ENCODE results near the gene OLFML2A. TPM values are rescaled to one million over a fixed set of nuclear protein-coding genes. Genes with fewer than 3 reads are reported as not detected.
"Not testable (repeated sequence)": the region's sequence is repeated elsewhere in the genome, so short reads cannot be mapped to it uniquely, and the experiment has no call there.

Gene OLFML2A
- 10 to 100 TPM; 23.5 to 34.5 (median 26.3) TPM for polyA plus RNA-seq (ENCODE audit: insufficient read length in 4 of 4)

DNA sequence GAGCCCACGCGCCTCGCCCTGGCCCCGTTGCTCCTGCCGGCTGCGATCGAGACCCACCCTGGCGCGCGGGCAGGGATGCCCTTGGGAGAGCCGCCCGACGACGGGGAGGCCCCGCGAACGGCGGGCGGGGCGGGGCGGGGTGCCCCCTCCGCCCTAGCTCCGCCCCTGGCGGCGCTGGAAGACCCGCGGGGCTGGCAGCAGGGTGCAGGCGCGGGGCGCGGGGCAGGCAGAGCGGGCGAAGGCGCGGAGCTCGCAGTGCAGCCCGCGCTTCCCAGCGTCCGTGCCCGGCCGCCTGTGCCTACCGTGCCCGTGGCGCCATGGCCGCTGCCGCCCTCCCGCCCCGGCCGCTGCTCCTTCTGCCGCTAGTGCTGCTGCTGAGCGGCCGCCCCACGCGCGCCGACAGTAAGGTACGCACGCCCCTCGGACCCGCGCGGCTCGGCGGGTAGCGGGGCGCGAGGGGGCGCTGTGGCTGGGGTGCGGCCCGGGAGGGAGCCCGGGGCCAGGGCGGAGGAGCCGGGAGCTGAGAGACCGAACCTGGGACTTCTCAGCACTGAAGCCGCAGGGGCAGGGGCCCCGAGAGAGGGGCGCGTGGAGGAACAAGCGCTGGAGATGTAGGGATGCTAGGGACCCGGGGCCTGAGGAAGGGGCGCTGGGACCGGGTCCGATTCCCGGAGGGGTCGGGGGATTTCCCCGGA, at the start of gene OLFML2A:
TSS of gene OLFML2A (plus strand) at position 180 of the 695 bp plus-strand sequence. CDS start at position 318, 138 bp downstream.
- no peak for DNase-seq (ENCODE audit: low read depth in 4 of 4, low spot score in 3 of 4)

DNA sequence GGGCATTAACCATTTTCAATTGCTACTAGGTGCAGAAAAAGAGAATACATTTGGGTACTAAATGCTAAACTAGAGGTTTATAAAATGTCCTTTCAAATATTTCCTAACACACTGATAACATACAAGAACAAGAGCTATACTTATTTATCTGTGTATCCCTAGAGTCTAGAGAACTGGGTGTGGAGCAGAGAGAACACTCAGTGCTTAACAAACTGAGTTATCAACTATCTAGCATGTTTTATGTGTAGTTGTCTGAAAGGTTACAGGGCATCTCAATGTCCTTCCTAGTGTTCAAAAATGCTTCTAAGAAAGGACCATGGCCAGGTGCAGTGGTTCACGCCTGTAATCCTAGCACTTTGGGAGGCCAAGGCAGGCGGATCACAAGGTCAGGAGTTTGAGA, 46.2 kb upstream of the OLFML2A start:
- DNase-seq (ENCODE audit: low read depth in 4 of 4, low spot score in 3 of 4) = no peak

DNA sequence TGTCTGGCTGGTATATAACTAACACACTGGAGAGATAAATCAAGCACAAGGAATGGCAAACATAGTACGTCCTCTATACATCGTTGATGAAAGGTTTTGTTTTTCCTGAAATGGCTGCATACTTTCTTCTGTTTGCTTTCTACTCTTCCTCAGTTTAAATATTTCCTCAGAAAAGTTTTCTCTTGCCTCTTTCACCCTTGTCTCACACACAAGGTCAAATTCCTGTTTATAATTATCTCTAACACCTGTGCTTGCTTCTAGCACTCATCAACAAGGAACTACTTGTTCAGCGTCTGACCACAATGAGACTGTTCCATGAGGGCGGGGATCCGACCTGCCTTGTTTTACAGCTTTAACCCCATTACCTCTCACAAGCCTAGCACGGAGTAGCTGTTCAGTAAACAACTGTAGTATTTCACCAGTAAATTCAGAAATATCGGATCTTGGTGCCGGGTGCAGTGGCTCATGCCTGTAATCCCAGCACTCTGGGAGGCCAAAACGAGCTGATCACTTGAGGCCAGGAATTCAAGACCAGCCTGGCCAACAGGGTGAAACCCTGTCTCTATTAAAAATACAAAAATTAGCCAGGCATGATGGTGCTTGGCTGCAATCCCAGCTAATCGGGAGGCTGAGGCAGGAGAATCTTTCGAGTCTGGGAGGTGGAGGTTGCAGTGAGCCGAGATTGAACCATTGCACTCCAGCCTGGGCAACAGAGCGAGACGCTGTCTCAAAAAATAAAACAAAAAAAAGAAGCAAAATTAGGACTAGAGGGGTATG, 42.8 kb upstream of the OLFML2A start:
- DNase-seq (ENCODE audit: low read depth in 4 of 4, low spot score in 3 of 4) = no peak

DNA sequence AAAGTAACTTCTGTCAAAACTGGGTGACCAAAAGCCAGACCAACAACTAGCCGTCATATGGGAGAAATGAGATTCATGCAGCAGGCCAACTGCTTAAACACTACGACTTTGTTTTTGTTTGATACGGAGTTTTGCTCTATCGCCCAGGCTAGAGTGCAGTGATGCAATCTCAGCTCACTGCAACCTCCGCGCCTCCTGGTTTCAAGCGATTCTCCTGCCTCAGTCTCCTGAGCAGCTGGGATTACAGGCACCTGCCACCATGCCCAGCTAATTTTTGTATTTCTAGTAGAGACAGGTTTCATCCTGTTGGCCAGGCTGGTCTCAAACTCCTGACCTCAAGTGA, 42.2 kb upstream of the OLFML2A start:
- DNase-seq (ENCODE audit: low read depth in 4 of 4, low spot score in 3 of 4) = not testable (repeated sequence)

DNA sequence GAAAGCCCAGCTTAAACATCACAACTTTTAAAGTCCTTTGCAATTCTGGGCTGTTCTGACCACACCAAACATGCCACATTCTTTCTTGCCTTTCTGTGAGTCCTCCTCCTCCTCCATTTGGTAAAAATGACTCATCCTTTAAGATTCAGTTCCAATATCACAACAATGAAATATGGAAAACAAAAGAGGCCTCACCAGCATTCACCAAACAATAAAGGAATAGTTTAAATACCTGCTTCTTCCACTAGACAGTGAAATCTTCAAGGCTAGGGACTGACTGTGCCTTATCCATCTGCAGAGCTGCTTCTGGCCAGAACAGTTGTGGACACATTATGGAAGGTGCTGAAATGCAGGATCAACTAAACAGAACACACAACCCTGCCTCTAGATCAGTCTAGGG, 41.8 kb upstream of the OLFML2A start:
- no peak for DNase-seq (ENCODE audit: low read depth in 4 of 4, low spot score in 3 of 4)

DNA sequence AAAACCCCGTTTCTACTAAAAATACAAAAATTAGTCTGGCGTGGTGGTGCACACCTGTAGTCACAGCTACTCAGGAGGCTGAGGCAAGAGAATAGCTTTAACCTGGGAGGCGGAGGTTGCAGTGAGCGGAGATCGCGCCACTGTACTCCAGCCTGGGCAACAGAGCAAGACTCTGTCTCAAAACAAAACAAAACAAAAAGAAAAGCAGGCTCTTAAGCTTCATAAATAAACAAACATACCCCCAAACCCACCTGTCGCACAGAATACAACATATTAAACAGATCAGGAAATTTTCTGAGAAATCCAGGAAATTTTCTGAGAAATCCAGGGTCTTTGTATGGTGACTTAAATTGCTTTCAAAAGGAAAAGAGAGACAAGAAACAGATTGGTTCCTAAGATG, 38.9 kb upstream of the OLFML2A start:
- not testable (repeated sequence) for DNase-seq (ENCODE audit: low read depth in 4 of 4, low spot score in 3 of 4)

DNA sequence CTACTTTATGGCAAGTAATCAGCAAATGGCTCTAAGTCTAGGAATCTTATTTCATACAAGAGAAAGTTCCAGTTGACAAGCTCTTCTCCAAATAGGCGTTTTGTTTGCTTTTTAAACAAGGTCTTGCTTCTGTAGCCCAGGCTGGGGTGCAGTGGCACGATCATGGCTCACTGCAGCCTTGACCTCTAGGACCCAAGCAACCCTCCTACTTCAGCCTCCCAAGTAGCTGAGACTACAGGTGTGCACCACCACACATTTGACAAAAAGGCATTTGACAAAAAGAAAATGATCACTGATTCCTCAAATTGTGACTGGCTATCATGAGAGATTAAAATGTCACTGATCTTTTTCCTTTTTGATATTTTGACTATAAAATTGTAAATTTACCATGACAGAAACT, 37.6 kb upstream of the OLFML2A start:
- DNase-seq (ENCODE audit: low read depth in 4 of 4, low spot score in 3 of 4) = no peak

DNA sequence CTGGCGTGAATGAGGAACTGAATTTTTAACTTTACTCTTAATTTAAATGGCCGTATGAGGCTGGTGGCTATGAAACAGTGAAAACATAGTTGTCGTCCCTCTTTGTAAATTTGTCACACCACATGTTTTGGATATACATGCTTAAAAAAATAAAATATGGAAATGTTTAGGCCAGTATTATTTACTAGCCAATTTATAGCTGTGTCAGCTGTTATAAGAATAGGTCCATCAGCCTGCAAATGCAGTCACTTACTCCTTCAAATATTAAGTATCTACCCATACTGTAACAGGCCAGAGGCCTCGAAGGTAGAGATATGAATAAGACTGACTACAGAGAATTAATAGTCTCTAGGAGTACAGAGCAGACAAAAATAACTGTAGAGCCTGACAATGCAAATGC, 35.8 kb upstream of the OLFML2A start:
- no peak for DNase-seq (ENCODE audit: low read depth in 4 of 4, low spot score in 3 of 4)

DNA sequence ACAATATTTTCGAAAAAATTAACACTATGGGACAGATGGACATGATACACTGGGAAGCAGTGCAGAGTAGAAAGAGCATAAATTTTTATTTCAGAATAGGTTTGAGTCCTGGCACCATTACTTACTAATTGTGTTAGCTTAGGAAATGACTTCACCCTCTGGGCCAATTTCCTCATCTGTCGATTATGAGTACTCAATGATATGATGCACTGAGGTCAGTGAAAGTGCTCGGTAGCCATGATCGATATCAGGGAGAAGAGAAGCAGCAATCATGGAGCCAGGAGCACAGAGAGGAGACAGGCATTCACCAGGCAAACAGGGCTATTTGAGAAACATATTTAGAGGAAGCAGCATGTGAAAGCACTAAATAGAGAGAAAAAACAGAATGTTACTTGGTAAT, 35.3 kb upstream of the OLFML2A start:
- no peak for DNase-seq (ENCODE audit: low read depth in 4 of 4, low spot score in 3 of 4)

DNA sequence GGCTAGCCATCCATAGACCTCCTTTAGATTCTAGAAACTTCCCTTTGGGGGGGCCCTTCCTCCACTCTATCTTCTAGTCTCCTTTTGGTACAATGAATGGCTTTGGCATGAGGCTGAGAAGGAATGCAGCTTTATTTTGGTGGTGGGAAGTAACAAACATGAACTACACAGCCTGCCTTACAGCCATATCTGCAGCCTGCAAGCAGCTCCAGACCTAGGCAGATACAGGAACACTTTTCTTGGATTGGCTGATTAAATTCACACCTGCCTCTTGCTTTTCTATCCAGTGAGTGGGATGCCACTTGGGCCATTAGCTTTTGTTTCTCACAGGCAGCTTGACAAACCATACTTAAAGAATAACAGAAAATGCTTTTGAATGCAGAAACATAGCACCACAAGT, 34.0 kb upstream of the OLFML2A start:
- no peak for DNase-seq (ENCODE audit: low read depth in 4 of 4, low spot score in 3 of 4)

DNA sequence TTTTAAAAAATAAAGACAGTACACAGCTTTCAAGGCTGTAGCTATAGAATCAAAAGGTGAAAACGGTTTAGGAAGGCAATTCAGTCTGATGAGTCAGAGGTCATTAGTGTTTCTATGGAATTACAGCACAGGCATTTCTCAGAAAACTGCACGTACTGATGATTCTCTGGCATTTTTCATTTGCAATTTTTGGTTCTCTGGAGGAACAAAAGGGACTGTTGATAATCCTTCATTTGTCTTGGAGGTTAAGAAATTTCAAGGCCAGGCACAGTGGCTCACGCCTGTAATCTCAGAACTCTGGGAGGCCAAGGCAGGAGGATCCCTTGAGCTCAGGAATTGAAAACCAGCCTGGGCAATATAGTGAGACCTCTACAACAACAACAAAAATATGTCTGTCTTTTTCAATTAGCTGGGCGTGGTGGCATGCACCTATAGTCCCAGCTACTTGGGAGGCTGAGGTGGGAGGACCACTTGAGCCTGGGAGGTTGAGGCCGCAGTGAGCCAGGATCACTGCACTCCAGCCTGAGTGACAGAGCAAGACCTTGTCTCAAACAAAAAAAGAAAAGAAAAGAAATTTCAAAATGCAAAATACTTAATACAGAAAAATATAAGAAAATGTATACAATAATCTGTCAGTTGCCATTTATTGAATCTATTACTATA, 33.1 kb upstream of the OLFML2A start:
- DNase-seq (ENCODE audit: low read depth in 4 of 4, low spot score in 3 of 4) = no peak

DNA sequence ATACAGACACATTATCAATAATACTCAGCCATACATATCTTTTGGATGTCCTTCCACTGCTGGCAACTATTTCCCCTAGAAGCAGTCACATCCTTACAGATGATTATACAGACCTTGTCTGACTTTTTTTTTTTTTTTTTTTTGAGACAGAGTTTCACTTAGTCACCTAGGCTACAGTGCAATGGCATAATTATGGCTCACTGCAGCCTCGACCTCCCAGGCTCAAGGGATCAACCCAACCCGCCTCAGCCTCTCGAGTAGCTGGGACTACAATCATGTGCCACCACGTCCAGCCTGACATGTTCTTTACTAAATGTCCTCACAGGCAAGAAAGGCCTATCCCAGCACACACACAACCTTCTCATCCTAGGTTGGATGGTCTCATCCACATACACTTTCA, 29.9 kb upstream of the OLFML2A start:
- no peak for DNase-seq (ENCODE audit: low read depth in 4 of 4, low spot score in 3 of 4)

DNA sequence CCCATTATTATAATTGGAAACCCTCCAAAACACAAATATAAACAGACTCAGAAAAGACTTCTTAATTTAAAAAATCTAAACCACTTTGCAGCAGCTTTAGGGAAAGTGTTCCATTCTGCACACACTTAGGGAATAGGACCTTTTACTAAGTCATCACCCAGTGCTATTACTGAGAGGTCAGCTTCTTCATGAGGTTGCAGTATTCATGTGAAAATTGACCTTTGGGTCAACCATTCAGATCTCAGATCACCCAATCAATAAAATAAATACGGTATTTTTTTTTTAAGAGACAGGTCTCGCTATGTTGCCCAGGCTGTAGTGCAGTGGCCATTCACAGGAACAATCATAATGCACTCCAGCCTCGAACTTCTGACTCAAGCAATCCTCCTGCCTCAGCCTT, 27.6 kb upstream of the OLFML2A start:
- DNase-seq (ENCODE audit: low read depth in 4 of 4, low spot score in 3 of 4) = no peak

DNA sequence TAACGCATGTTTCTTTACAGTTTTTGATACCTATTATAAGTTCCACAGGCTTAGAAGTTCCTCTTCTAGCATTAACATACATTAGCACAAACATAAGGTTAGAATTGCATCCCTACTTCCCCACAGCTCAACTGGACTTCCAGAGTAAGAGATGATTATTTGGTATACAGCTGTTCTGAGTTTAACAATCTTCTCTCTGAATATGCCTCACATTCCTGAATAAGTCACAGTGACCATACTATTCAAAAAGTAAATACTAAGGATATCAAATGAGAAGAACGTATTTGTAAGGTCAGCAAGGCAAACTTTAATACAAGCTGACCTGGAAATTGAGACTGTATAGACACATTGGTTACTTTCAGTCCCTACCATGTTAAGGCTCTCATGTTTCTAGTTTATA, 27.2 kb upstream of the OLFML2A start:
- DNase-seq (ENCODE audit: low read depth in 4 of 4, low spot score in 3 of 4) = no peak

DNA sequence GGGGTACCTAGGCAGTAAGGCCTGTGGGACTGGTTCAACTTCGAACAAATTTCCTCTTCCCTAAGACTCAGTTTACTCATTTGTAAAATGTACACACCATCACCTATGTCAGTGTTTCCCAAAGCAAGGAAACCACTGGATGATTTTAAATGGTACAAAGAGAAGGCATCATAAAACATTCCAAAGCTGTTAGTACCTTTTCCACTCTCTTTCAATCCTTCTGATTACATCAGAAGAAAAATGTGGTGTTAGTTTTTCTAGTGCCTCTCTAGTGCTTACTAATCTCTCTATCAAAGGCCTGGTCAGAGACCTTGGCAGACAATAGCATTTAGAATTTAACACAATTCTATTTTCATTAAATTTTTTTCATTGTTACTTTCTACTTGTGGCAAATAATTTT, 24.0 kb upstream of the OLFML2A start:
- DNase-seq (ENCODE audit: low read depth in 4 of 4, low spot score in 3 of 4) = no peak

DNA sequence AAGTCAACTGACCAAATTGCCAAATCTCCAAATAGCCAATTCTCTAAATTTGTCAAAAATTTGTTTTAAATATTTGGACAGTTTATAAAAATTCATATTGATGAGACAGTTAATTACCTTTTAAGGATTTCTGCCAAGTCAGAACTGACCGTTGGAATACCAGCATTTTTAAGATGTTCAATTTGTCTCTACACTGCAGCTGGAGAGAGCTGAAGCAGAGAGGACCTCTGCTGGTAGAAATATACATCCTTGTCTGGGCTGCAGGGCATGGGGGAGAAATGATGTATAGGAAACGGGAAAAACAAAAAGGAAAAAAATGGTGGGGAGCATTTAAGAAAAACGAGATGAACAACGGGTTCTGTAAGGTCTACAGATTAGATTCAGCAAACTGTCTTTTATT, 22.6 kb upstream of the OLFML2A start:
- DNase-seq (ENCODE audit: low read depth in 4 of 4, low spot score in 3 of 4) = no peak

DNA sequence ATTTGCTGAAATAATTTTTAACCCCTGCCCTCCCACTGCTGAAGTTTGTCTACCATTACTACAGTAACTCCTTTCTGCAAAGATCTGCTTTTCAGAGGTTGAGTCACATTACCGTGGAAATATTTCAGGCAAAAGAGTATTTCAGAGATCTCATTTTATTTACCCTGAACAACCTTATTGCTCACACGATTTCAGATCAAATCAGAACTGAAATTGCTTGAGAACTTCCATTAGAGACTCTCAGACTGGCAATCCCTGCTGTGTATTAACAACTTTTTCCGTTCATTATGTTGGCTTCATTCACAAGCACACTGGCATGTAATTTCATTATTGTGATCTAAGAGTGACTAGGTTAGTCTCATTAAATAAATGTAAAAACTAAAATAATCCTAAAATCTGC, 21.9 kb upstream of the OLFML2A start:
- no peak for DNase-seq (ENCODE audit: low read depth in 4 of 4, low spot score in 3 of 4)

DNA sequence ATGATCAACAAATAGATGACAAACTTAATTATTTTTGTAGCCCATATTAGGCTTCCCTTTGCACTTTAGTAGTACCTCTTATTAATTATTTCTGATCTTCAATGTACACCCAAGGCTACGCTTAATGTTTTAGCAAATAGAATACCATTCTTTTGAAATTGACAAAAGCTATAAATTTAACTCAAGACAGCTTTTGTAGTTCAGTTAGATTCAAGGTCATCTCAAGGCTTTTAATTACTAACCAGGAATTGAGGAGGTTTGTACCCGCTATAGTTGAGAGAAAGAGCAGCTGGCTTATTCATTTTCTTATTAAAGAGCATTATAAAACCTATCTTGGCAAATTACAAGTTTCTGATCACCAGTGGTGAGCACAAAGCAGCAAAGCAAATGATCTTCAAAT, 20.9 kb upstream of the OLFML2A start:
- DNase-seq (ENCODE audit: low read depth in 4 of 4, low spot score in 3 of 4) = no peak

DNA sequence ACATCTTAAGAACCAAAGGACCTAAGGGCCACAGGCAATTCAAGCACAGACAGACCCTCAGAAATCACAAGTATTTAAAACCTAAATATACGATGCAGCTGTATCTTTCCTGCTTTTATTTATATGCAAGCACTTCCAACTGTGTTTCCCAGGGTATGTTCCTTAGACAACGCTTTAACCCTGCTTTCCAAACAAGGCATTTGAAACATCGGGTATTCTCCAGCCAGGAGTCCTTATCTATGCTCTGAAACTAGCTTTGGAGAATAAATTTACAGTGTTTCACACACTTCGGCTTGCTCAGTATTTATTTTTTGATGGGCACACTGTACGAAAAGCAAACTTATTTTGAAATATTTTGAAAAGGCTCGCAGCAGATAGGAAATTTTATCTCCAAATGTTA, 19.3 kb upstream of the OLFML2A start:
- DNase-seq (ENCODE audit: low read depth in 4 of 4, low spot score in 3 of 4) = no peak

DNA sequence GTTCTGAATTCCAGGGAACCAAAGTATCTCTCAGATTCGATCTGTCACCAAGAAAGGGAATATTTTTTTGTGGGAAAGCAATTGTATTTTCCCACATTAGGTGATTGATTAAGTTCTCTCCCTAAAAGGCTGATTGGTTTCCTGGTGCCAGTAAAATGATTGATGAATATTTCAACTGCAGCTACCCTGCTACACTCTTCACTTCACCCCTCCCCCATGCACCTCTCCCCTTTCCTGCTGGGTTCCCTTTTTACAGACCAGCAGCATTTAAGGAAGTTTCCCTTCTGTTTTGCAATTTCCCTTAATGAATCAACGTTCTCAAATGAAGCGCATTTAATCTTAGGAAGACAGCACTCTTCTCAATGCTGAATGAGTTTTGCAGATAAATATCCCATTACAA, 18.9 kb upstream of the OLFML2A start:
- DNase-seq (ENCODE audit: low read depth in 4 of 4, low spot score in 3 of 4) = no peak

DNA sequence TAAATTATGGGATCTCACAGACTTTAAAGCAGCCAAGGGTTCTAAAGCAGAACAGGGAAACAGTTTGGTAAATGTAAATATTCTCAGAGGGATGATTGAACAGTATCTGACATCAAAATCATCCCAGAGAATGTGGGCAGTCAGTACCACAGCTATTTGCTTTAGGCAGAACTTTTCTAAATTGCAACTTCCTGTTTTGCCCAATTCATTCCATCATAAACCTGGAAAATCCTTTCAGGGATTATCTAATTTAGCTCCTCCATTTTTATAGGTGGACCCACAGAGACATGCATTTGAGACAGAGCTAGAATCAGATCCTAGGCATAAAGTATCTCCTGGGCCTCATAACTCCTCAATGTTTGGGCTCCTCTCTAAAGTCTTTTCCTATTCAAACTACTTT, 18.2 kb upstream of the OLFML2A start:
- no peak for DNase-seq (ENCODE audit: low read depth in 4 of 4, low spot score in 3 of 4)

DNA sequence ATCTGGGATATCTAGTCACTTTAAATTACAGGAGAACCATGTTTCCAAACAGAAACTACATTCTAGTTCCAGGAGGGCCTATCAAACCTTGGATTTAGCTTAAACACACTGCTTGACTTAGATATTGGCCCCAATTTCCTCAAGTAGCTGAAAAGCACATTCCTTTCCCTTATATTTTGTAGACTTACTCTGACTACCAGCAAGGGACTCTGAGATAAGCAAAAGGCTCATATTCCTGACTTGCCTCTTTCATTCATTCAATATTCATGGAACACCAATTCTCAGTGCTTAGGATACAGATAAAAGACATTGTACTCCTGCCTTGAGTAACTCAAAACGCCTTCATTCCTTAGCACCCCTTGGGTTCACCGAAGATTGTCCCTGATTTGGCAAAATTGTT, 17.6 kb upstream of the OLFML2A start:
- DNase-seq (ENCODE audit: low read depth in 4 of 4, low spot score in 3 of 4) = no peak

Data from right renal pelvis (tissue), 4 donors.